ACC112 (cell line): ENCODE measurements around the gene SPSB4.
"Not testable (repeated sequence)": the region's sequence is repeated elsewhere in the genome, so short reads cannot be mapped to it uniquely, and the experiment has no call there.

Experiments used
- H2AFZ ChIP-seq: fragments of 200-600 bp; sonication (generic); one replicate; pipeline ENCODE4 v1.6.0; 2017; ENCODE audit warnings: antibody characterized with exemption, low read length; ENCODE audit not compliant: unreplicated experiment
- H3K27ac ChIP-seq: fragments of 200-600 bp; sonication (generic); 2 replicates; pipeline ENCODE4 v1.5.1; 2014; ENCODE audit warnings: low read depth, mild to moderate bottlenecking, antibody characterized with exemption, low read length, moderate library complexity
- H3K27me3 ChIP-seq: fragments of 200-600 bp; sonication (generic); 2 replicates; pipeline ENCODE4 v1.6.1; 2014; ENCODE audit warnings: mild to moderate bottlenecking, antibody characterized with exemption, low read length, moderate library complexity, mixed read lengths; ENCODE audit not compliant: insufficient read depth
- H3K36me3 ChIP-seq: fragments of 200-600 bp; sonication (generic); 2 replicates; pipeline ENCODE4 v1.6.1; 2016; ENCODE audit warnings: mild to moderate bottlenecking, antibody characterized with exemption, low read length, moderate library complexity, mixed read lengths; ENCODE audit not compliant: insufficient read depth
- H3K4me1 ChIP-seq: fragments of 200-600 bp; sonication (generic); one replicate; pipeline ENCODE4 v1.6.1; 2016; ENCODE audit warnings: low read length, mixed read lengths; ENCODE audit not compliant: insufficient read depth, unreplicated experiment, control insufficient read depth
- H3K4me3 ChIP-seq: fragments of 200-600 bp; sonication (generic); 2 replicates; pipeline ENCODE4 v1.5.1; 2014; ENCODE audit warnings: mild to moderate bottlenecking, low read depth, low read length
- H3K79me2 ChIP-seq: fragments of 200-600 bp; sonication (generic); one replicate; pipeline ENCODE4 v1.6.0; 2016; ENCODE audit warnings: low read length; ENCODE audit not compliant: control insufficient read depth, unreplicated experiment, insufficient read depth

Gene SPSB4

GRCh38 chr3:141050576-141051442 is at the start of gene SPSB4:
TSS of gene SPSB4 (plus strand) at chr3:141051347. CDS start at chr3:141066105, 14,758 bp downstream.
- peaks cover 96% of the 10 kb centered on the region for H3K27me3 ChIP-seq
- H3K4me3 ChIP-seq, result peak within 1 kb of the TSS; percentile 58
- no peak within 1 kb of the TSS for H3K27ac ChIP-seq

GRCh38 chr3:141006344-141006743 is 44.8 kb upstream of the SPSB4 start:
- Histone ChIP-seq H3K4me1 (no peaks in the 10 kb centered on the region), H3K4me3 (no peak overlapping the region), H3K27ac (no peak overlapping the region), H3K79me2 (no peaks in the 10 kb centered on the region), H2AFZ (no peak overlapping the region), H3K36me3 (no peaks in the 10 kb centered on the region), H3K27me3 (peaks cover 41% of the 10 kb centered on the region)

More at GRCh38 chr3:141050576-141051442, at the start of gene SPSB4:
- Histone ChIP-seq H3K79me2 (no peaks in the 10 kb centered on the region), H3K36me3 (no peaks in the 10 kb centered on the region), H3K4me1 (no peaks in the 10 kb centered on the region), H2AFZ (no peak within 1 kb of the TSS)

DNA sequence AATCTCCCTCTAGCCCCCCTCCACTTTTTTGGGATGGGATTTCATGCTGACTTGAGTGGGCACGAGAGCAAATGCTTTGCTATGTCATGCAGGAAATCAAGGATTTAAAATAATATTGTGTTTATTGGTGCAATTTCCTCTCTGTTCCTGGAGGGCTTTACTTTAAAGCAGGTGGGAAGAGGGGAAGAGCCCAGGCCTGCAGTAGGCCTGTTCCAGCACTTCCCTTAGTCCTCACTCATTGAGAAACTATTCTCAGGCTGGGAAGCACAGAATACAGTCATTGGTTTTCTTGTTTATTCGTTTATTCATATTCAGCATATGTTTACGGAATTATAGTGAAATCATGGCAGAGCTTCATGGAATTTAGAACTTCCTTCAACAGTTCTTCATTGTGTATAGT is 41.7 kb upstream of the SPSB4 start:
- Histone ChIP-seq H3K4me3 (no peak overlapping the region), H3K4me1 (no peaks in the 10 kb centered on the region), H3K27ac (no peak overlapping the region), H3K79me2 (no peaks in the 10 kb centered on the region), H3K36me3 (no peaks in the 10 kb centered on the region), H3K27me3 (peaks cover 45% of the 10 kb centered on the region), H2AFZ (no peak overlapping the region)

DNA sequence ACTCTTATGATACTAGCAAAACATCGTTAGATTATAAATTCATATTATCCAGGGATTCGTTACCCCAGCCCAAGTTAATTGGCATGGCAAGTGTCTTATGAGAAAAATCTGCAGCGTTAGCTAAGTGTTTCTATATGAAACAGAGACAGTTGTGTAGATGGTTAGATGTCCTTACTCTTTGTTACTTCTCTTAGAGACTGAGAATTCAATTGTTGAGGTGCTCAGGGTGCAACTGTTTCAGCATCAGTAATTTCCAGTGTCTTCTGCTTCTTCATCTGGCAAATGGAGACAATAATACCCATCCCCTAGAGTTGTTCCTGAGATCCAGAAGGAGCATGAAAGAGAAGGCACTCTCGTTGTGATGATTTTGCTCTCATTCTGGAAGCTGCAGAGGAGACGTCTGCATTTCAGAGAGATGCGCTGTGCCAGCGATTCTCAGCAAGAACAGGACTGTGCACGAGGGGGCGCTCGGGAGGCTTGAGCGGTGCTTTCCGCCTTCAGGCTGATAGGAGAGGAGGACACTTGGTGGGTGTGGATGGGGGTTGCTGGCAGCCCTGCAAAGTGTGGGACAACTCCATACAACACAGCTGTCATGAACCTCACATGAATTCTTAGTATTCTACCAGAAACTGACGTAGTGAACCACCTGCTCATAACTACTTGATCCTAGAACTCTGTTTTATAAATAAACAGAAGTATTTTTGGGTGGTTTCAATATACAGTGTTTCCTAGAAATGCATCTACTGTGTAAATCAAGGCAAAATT is 39.7 kb upstream of the SPSB4 start:
- Histone ChIP-seq H3K4me1 (no peaks in the 10 kb centered on the region), H2AFZ (no peak overlapping the region), H3K27me3 (peaks cover 48% of the 10 kb centered on the region)

GRCh38 chr3:141011997-141012262 is 39.2 kb upstream of the SPSB4 start:
- H3K79me2 ChIP-seq, result no peaks in the 10 kb centered on the region
- H3K36me3 ChIP-seq, result no peaks in the 10 kb centered on the region
- no peaks in the 10 kb centered on the region for H3K4me1 ChIP-seq
- H2AFZ ChIP-seq, result no peak overlapping the region
- peaks cover 43% of the 10 kb centered on the region for H3K27me3 ChIP-seq
- H3K27ac ChIP-seq, result no peak overlapping the region
- no peak overlapping the region for H3K4me3 ChIP-seq

More for the DNA sequence above, 39.7 kb upstream of the SPSB4 start:
- Histone ChIP-seq H3K79me2 (no peaks in the 10 kb centered on the region), H3K4me3 (no peak overlapping the region), H3K36me3 (no peaks in the 10 kb centered on the region), H3K27ac (no peak overlapping the region)

DNA sequence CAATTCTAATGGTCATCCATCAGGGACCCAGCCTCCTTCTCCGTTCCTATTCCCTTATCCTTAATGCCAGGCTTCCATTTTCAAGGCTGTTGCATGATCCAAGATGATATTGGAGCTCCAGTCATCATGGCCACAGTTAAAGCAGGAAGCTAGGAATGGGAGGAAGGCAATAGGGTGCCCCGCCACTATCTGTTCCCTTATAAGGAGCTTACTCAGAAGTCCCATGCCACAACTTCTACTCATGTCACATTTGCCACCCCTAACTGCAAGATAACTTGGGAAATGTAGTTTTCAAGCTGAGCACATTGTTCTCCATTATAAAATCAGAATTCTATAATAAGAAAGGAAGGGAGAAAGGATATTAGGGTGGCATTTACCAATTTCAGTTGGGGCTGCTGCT is 38.6 kb upstream of the SPSB4 start:
- no peaks in the 10 kb centered on the region for H3K36me3 ChIP-seq
- peaks cover 38% of the 10 kb centered on the region for H3K27me3 ChIP-seq
- no peak overlapping the region for H3K27ac ChIP-seq
- no peaks in the 10 kb centered on the region for H3K79me2 ChIP-seq
- no peaks in the 10 kb centered on the region for H3K4me1 ChIP-seq
- H3K4me3 ChIP-seq, result no peak overlapping the region
- H2AFZ ChIP-seq, result no peak overlapping the region

DNA sequence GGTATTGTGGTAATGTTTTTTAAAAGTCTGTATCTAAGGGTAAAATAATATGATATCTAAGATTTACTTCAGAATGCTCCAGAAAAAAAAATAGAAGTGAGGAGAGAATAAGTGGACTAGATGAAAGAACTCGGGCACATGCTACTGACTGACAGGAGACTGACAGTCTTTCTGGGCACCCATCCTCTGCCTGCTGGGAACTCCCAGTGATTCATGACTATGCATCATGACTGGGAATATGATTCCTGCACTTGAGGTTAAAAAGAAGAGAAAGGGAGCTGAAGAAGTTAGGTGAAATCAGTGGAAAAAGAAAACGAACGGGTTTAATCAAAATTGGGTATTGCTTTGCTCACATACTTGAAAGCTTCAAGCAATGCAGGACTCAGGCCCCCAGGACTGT is 35.7 kb upstream of the SPSB4 start:
- Histone ChIP-seq H3K79me2 (no peaks in the 10 kb centered on the region), H3K36me3 (no peaks in the 10 kb centered on the region), H3K27ac (no peak overlapping the region), H3K4me1 (no peaks in the 10 kb centered on the region), H3K4me3 (no peak overlapping the region), H3K27me3 (peaks cover 16% of the 10 kb centered on the region), H2AFZ (no peak overlapping the region)

DNA sequence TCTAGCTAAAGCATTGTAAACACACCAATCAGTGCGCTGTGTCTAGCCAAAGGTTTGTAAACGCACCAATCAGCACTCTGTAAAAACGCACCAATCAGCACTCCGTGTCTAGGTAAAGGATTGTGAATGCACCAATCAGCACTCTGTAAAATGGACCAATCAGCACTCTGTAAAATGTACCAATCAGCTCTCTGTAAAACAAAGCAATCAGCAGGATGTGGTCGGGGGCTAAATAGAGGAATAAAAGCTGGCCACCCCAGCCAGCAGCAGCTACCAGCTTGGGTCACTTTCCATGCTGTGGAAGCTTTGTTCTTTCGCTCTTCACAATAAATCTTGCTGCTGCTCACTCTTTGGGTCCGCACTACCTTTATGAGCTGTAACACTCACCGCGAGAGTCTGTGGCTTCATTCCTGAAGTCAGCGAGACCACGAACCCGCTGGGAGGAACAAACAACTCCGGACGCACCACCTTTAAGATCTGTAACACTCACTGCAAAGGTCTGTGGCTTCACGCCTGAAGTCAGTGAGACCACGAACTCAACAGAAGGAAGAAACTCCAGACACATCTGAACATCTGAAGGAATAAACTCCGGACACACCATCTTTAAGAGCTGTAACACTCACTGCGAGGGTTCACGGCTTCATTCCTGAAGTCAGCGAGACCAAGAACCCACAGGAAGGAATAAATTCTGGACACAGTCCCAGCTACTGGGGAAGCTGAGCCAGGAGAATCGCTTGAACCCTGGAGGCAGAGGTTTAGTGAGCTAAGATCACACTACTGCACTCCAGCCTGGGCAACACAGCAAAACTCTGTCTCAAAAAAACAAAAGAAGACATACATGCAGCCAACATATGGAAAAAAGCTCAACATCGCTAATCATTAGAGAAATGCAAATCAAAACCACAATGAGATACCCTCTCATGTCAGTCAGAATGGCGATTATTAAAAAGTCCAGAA is 33.5 kb upstream of the SPSB4 start:
- H3K36me3 ChIP-seq, H3K79me2 ChIP-seq, H3K4me1 ChIP-seq, H3K27ac ChIP-seq, H2AFZ ChIP-seq, H3K4me3 ChIP-seq: not testable (repeated sequence)
- peaks cover 10% of the 10 kb centered on the region for H3K27me3 ChIP-seq

GRCh38 chr3:141019244-141019643 is 31.9 kb upstream of the SPSB4 start:
- Histone ChIP-seq H3K27me3 (0 out of 2 replicates have a peak, but pooled peaks cover 9% of the 10 kb centered on the region), H3K4me1 (no peaks in the 10 kb centered on the region), H2AFZ (no peak overlapping the region), H3K36me3 (no peaks in the 10 kb centered on the region), H3K4me3 (no peak overlapping the region), H3K27ac (no peak overlapping the region), H3K79me2 (no peaks in the 10 kb centered on the region)

DNA sequence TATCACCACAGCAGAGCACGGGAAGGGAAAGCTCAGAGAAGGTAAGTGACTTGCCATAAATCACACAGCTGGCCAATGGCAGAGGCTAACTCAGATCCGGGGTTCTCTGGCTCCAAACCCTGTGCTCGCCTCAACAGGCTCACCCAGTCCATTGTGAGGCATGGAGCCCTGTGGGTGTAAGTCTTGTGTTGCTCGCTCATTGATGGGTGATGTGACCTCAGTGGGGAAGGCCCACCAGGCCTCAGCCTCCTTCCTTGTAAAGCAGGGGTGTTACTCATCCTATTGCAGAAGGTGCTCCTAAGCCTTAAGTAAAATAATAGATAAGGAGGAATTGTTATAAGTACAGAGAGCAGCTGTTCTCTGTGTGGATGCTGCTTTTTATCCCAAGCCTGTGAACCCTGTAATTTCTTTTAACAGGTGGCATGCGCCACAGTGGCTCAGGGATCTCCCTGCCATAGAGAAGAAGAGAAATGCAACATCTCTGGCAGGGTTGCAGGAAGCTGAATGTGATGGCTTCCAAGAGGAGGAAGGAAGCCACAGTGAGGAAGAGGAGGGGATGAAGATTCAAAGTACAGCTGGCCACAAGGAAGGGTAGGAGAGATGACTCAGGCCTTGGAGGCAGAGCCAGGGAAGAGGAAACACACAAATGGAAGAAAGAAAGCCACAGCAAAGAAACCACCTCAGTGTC is 30.9 kb upstream of the SPSB4 start:
- Histone ChIP-seq H3K36me3 (no peaks in the 10 kb centered on the region), H3K27ac (no peak overlapping the region), H3K79me2 (no peaks in the 10 kb centered on the region), H3K4me1 (no peaks in the 10 kb centered on the region), H3K27me3 (peaks cover 11% of the 10 kb centered on the region; the same call in 1 of the 2 replicates), H3K4me3 (no peak overlapping the region), H2AFZ (no peak overlapping the region)
